Type B pancreatic cell (in vitro differentiated cells): ENCODE data around the gene ARHGEF16. TPM values are rescaled to one million over a fixed set of nuclear protein-coding genes. Genes with fewer than 3 reads are reported as not detected.

Experiments
- DNase-seq: peaks from one replicate; pipeline ENCODE4 v3.0.0; 2021; ENCODE audit warnings: mixed read lengths; ENCODE audit not compliant: unreplicated experiment; ENCODE audit errors: extremely low spot score
- H3K27ac Mint-ChIP-seq: 2 replicates; pipeline ENCODE4 v1.8.0; 2021; ENCODE audit warnings: mild to moderate bottlenecking, mixed read lengths
- H3K27me3 Mint-ChIP-seq: 2 replicates; pipeline ENCODE4 v1.8.0; 2021; ENCODE audit warnings: mixed read lengths
- H3K36me3 Mint-ChIP-seq: 2 replicates; pipeline ENCODE4 v1.8.0; 2021; ENCODE audit warnings: mixed read lengths
- H3K4me1 Mint-ChIP-seq: one replicate; pipeline ENCODE4 v1.8.0; 2021; ENCODE audit warnings: mixed read lengths; ENCODE audit not compliant: unreplicated experiment
- H3K4me3 Mint-ChIP-seq: 2 replicates; pipeline ENCODE4 v1.8.0; 2021; ENCODE audit warnings: mild to moderate bottlenecking, mixed read lengths
- H3K9me3 Mint-ChIP-seq: 2 replicates; pipeline ENCODE4 v1.8.0; 2021; ENCODE audit warnings: mixed read lengths
- total RNA-seq: library from RNA; stranded (reverse); gene quantifications from 2 replicates; pipeline ENCODE4 v1.2.1, GENCODE V29; 2021; ENCODE audit warnings: low replicate concordance
- TF ChIP-seq, protein P1 (sequence below): fragments of 200-600 bp; sonication (generic); conservative IDR thresholded peaks from 2 replicates; pipeline ENCODE4 v1.5.0; 2021; ENCODE audit warnings: antibody characterized with exemption, mild to moderate bottlenecking

The ARHGEF16 gene
- total RNA-seq, 1 donor from 2014 or later, result 16.1 TPM

DNA sequence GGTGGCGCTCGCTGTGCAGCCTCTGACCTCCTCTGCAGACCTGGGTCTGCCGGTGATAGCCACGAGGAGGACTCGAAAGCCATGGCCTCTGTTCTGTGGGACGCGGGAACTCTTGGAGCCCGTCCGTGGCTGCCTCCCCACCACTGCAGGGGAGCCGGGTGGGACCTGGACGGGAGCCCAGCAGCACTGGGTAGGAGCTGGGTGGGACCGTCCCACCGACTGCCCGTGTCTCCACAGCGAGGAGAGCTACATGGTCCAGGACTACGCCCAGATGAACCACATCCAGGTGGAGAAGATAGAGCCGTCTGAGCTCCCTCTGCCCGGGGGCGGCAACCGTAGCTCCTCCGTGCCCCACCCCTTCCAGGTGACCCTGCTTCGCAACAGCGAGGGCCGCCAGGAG lies 23.7 kb downstream of the ARHGEF16 start:
- Mint-ChIP-seq H3K9me3 (no peaks in the 10 kb centered on the region), H3K4me1 (peaks cover 9% of the 10 kb centered on the region), H3K36me3 (peaks cover 3% of the 10 kb centered on the region), H3K4me3 (no peak overlapping the region), H3K27ac (no peak overlapping the region), H3K27me3 (no peaks in the 10 kb centered on the region)
- TF ChIP-seq, protein P1, sequence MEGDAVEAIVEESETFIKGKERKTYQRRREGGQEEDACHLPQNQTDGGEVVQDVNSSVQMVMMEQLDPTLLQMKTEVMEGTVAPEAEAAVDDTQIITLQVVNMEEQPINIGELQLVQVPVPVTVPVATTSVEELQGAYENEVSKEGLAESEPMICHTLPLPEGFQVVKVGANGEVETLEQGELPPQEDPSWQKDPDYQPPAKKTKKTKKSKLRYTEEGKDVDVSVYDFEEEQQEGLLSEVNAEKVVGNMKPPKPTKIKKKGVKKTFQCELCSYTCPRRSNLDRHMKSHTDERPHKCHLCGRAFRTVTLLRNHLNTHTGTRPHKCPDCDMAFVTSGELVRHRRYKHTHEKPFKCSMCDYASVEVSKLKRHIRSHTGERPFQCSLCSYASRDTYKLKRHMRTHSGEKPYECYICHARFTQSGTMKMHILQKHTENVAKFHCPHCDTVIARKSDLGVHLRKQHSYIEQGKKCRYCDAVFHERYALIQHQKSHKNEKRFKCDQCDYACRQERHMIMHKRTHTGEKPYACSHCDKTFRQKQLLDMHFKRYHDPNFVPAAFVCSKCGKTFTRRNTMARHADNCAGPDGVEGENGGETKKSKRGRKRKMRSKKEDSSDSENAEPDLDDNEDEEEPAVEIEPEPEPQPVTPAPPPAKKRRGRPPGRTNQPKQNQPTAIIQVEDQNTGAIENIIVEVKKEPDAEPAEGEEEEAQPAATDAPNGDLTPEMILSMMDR, result no peak
- no peak for DNase-seq

DNA sequence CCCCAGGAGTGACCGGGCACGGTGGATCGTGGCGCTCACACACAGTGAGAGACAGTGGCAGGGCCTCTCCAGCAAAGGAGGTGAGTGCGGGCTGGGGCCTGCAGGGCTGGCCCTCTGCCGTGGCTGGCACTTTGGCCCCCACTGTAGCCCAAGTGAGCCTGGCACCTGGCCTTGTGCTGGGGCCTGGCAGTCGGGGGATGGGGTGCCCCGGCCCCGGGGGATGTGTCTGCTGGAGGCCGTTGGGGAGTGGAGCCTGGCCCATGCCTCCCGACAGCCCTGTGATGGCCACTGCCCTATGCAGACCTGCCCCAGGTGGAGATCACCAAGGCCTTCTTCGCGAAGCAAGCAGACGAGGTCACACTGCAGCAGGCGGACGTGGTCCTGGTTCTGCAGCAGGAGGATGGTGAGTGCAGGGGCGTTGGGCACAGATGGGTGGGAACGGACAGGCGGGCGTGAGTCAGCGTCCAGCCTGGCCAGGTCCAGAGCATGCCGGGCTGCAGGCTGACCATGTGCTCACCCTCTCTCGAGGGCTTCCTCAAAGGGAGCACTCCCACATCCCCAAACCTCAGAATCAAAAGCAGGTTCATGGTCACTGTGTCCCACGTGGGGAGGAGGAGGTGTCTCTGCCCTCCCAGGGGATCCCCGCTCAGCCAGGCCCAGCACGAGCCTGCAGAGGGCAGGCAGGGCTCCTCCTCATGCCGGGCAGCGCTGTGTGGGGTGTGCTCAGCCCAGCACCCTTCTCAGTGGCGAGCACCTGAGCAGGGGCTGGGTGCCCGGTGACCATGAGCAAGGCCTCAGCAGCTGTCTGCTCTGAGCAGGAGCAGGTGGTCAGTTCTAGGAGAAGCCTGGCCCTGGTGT lies 25.3 kb downstream of the ARHGEF16 start:
- Mint-ChIP-seq H3K4me1 (no peaks in the 10 kb centered on the region), H3K36me3 (no peaks in the 10 kb centered on the region), H3K27ac (no peak overlapping the region), H3K9me3 (no peaks in the 10 kb centered on the region), H3K27me3 (no peaks in the 10 kb centered on the region), H3K4me3 (no peak overlapping the region)
- no peak for DNase-seq
- TF ChIP-seq, protein P1, result no peak

DNA sequence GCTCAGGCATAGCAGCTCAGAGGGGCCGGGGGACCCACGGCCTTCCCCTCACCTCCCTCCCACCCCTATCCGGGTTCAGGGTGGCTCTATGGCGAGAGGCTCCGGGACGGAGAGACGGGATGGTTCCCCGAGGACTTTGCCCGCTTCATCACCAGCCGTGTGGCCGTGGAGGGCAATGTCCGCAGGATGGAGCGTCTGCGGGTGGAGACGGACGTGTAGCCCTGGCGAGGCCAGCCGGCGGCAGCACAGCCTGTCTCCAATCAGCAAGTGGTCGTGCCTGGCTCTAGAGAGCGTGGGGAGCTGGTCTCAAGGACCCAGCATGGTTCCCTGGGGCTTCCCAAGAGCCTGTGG lies 25.9 kb downstream of the ARHGEF16 start:
- H3K27ac Mint-ChIP-seq, result no peak overlapping the region
- H3K36me3 Mint-ChIP-seq, result no peaks in the 10 kb centered on the region
- no peaks in the 10 kb centered on the region for H3K27me3 Mint-ChIP-seq
- H3K4me1 Mint-ChIP-seq, result no peaks in the 10 kb centered on the region
- TF ChIP-seq, protein P1, result no peak
- no peak for DNase-seq
- no peak overlapping the region for H3K4me3 Mint-ChIP-seq
- H3K9me3 Mint-ChIP-seq, result no peaks in the 10 kb centered on the region

DNA sequence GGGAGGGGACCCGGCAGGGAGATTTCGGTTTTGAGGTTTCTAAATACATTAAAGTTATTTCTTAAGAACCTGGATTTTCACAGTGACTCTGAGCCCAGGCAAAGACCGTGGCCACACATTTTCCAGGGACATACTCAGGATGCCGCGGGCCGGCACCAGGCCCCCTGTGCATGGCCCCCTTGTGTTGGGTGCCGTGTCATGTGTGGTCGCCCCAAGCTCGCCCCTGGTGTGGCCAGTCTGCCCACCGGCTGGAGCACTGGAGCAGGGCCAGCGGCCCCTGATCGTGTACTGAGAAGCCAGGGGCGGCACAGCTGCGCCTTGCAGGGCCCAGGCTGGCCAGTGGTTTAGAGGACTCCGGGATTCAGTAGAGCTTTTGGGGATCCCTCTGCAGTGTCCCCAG lies 26.6 kb downstream of the ARHGEF16 start:
- DNase-seq, result no peak
- Mint-ChIP-seq H3K36me3 (no peaks in the 10 kb centered on the region), H3K4me3 (no peak overlapping the region), H3K27me3 (no peaks in the 10 kb centered on the region), H3K27ac (no peak overlapping the region), H3K9me3 (no peaks in the 10 kb centered on the region), H3K4me1 (no peaks in the 10 kb centered on the region)
- TF ChIP-seq, protein P1, result no peak

DNA sequence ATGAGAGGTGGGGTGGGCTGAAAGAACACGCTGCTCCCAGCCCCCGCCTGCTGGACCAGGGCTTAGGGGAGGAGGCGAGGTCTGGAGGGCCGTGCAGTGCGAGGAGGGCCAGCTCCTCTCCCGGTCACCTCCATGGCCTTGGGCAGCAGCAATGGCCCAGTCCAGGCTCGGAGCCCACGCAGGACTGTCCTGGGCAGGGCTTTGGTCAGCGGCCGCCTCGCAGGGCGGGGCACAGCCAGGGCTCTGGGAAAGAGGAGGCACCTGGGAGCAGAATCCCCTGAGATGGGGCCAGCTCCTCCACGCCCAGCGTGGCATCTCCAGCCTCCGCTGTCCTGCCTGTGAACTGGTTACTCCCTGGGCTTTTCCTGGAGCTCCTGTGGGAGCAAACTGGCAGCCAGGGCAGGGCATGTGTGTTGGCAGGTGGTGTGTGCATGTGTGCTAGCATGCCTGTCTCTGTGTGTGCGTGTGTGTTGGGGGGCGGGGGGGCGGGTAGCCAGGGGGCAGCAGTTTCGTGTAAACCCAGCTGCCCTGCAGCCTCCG lies 27.4 kb downstream of the ARHGEF16 start:
- no peak overlapping the region for H3K27ac Mint-ChIP-seq
- no peak overlapping the region for H3K4me3 Mint-ChIP-seq
- no peaks in the 10 kb centered on the region for H3K27me3 Mint-ChIP-seq
- no peaks in the 10 kb centered on the region for H3K4me1 Mint-ChIP-seq
- DNase-seq, result no peak
- TF ChIP-seq, protein P1, result no peak
- H3K9me3 Mint-ChIP-seq, result no peaks in the 10 kb centered on the region
- H3K36me3 Mint-ChIP-seq, result no peaks in the 10 kb centered on the region
